IMR-90 (cell line): ENCODE measurements around the gene NRARP. TPM values are rescaled to one million over a fixed set of nuclear protein-coding genes. Genes with fewer than 3 reads are reported as not detected.

Experiments
- ATAC-seq: fragments of 200-7000 bp; cut with Tn5 transposase; 2 replicates; pipeline ENCODE4 v1.9.1; 2020; ENCODE audit warnings: low read depth, mild to moderate bottlenecking, moderate library complexity
- BruUV-seq: library from RNA; stranded (reverse); fragments of 400-500 nt; replicated peaks from 2 replicates; lab custom pipeline; 2021; lab: Mats Ljungman, UMichigan
- CTCF ChIA-PET: fragments of 300-600 bp; formaldehyde crosslinking; extraction: SDS; loops from one replicate; lab custom pipeline; 2021; ENCODE audit warnings: antibody characterized with exemption; lab: Yijun Ruan, JAX
- POLR2A ChIA-PET: fragments of 300-600 bp; sonication (Branson Sonifier 250); formaldehyde crosslinking; loops from one replicate; lab custom pipeline; 2022; ENCODE audit warnings: antibody characterized with exemption; ENCODE audit not compliant: unreplicated experiment; lab: Charles Lee
- DNase-seq: peaks from one replicate; pipeline ENCODE4 v3.0.0; 2013
- H2AFZ ChIP-seq: replicated peaks from 2 replicates; pipeline ENCODE3; 2013; ENCODE audit warnings: low read length, mild to moderate bottlenecking; ENCODE audit not compliant: poor library complexity
- H2AK5ac ChIP-seq: 2 replicates; pipeline ENCODE4 v1.6.1; 2013; ENCODE audit warnings: low read depth, low read length, inconsistent platforms
- H2AK9ac ChIP-seq: replicated peaks from 2 replicates; pipeline ENCODE3; 2013; ENCODE audit warnings: mild to moderate bottlenecking, low read depth, low read length, moderate library complexity; ENCODE audit not compliant: poor library complexity
- H2BK120ac ChIP-seq: 2 replicates; pipeline ENCODE4 v1.6.1; 2013; ENCODE audit warnings: low read depth, low read length, inconsistent platforms
- H2BK15ac ChIP-seq: 3 replicates; pipeline ENCODE4 v1.6.1; 2013; ENCODE audit warnings: low read depth, low read length, inconsistent platforms
- H2BK20ac ChIP-seq: 2 replicates; pipeline ENCODE4 v1.6.1; 2013; ENCODE audit warnings: low read depth, mild to moderate bottlenecking, inconsistent platforms, low read length, moderate library complexity
- H2BK5ac ChIP-seq: 2 replicates; pipeline ENCODE4 v1.6.1; 2013; ENCODE audit warnings: mild to moderate bottlenecking, low read depth, low read length, inconsistent platforms; ENCODE audit not compliant: poor library complexity, severe bottlenecking
- H3K14ac ChIP-seq: replicated peaks from 2 replicates; pipeline ENCODE4 v1.6.1; 2013; ENCODE audit warnings: low read depth, low read length, inconsistent platforms
- H3K18ac ChIP-seq: 2 replicates; pipeline ENCODE4 v1.6.1; 2013; ENCODE audit warnings: low read depth, low read length, control low read depth
- H3K23ac ChIP-seq: 2 replicates; pipeline ENCODE4 v1.6.1; 2013; ENCODE audit warnings: low read depth, low read length, inconsistent platforms
- H3K27ac ChIP-seq: 2 replicates; pipeline ENCODE4 v1.5.1; 2013; ENCODE audit warnings: mild to moderate bottlenecking, control low read depth, low read length; ENCODE audit not compliant: insufficient read depth
- H3K27me3 ChIP-seq: 2 replicates; pipeline ENCODE4 v1.6.1; 2013; ENCODE audit warnings: low read length; ENCODE audit not compliant: control insufficient read depth, insufficient read depth
- H3K36me3 ChIP-seq: 2 replicates; pipeline ENCODE4 v1.6.1; 2013; ENCODE audit warnings: low read length, mixed read lengths; ENCODE audit not compliant: control insufficient read depth, insufficient read depth
- H3K4ac ChIP-seq: 2 replicates; pipeline ENCODE4 v1.6.1; 2013; ENCODE audit warnings: low read depth, low read length, inconsistent platforms
- H3K4me1 ChIP-seq: 2 replicates; pipeline ENCODE4 v1.6.1; 2013; ENCODE audit warnings: low read length, mixed read lengths; ENCODE audit not compliant: control insufficient read depth, insufficient read depth
- H3K4me2 ChIP-seq: 2 replicates; pipeline ENCODE4 v1.6.1; 2013; ENCODE audit warnings: low read depth, mild to moderate bottlenecking, control low read depth, low read length, moderate library complexity
- H3K4me3 ChIP-seq: 2 replicates; pipeline ENCODE4 v1.5.1; 2013; ENCODE audit warnings: low read depth, mild to moderate bottlenecking, control low read depth, low read length, moderate library complexity; ENCODE audit not compliant: insufficient read depth
- H3K56ac ChIP-seq: 2 replicates; pipeline ENCODE4 v1.6.1; 2013; ENCODE audit warnings: low read length, inconsistent platforms; ENCODE audit not compliant: insufficient read depth; ENCODE audit errors: extremely low read depth
- H3K79me1 ChIP-seq, 2 experiments: 2 replicates each; pipeline ENCODE4 v1.6.1; 2013; ENCODE audit warnings: low read length in 2 of 2, inconsistent platforms in 1 of 2, low read depth in 1 of 2
- H3K9ac ChIP-seq: 2 replicates; pipeline ENCODE4 v1.6.1; 2013; ENCODE audit warnings: low read depth, low read length, control low read depth
- H3K9me1 ChIP-seq: 2 replicates; pipeline ENCODE4 v1.6.1; 2013; ENCODE audit warnings: low read length, inconsistent platforms; ENCODE audit not compliant: insufficient read depth
- H3K9me3 ChIP-seq: 2 replicates; pipeline ENCODE4 v1.6.1; 2013; ENCODE audit warnings: low read length; ENCODE audit not compliant: control insufficient read depth, insufficient read depth
- H4K20me1 ChIP-seq: 2 replicates; pipeline ENCODE4 v1.6.1; 2013; ENCODE audit warnings: low read length, inconsistent platforms; ENCODE audit not compliant: insufficient read depth
- H4K5ac ChIP-seq: 2 replicates; pipeline ENCODE4 v1.6.1; 2013; ENCODE audit warnings: mild to moderate bottlenecking, low read depth, low read length, control low read depth
- H4K8ac ChIP-seq, 2 experiments: 2 replicates each; pipeline ENCODE4 v1.6.1; 2013; ENCODE audit warnings: low read depth in 2 of 2, low read length in 2 of 2, control low read depth in 1 of 2, inconsistent platforms in 1 of 2
- H4K91ac ChIP-seq: 2 replicates; pipeline ENCODE4 v1.6.1; 2013; ENCODE audit warnings: low read depth, low read length, inconsistent platforms; ENCODE audit not compliant: insufficient read depth
- FOS ChIP-seq: fragments of 150-350 bp; IDR thresholded peaks from 2 replicates; pipeline ENCODE4 v1.6.1; 2016; ENCODE audit warnings: low read depth, low read length
- NFE2L2 ChIP-seq: fragments of 150-350 bp; IDR thresholded peaks from 2 replicates; pipeline ENCODE4 v1.6.1; 2016; ENCODE audit warnings: low read depth, mild to moderate bottlenecking, low read length
- POLR2A ChIP-seq: IDR thresholded peaks from 2 replicates; pipeline ENCODE4 v1.6.1; 2012; ENCODE audit warnings: mild to moderate bottlenecking, low read depth, low read length
- RFX5 ChIP-seq: IDR thresholded peaks from 2 replicates; pipeline ENCODE4 v1.8.0; 2012; ENCODE audit warnings: low read depth, mild to moderate bottlenecking, low read length, moderate library complexity
- WGBS, 2 experiments: methylation state at CpG; one replicate each; pipeline versions ENCODE4 v1.1.5 to v1.1.7; 2013; ENCODE audit warnings: missing lambda C conversion rate in 2 of 2; ENCODE audit not compliant: insufficient read length in 1 of 2; ENCODE audit errors: extremely low coverage in 2 of 2; 5-methylcytosine and 5-hydroxymethylcytosine counted together
- dilution Hi-C: fragments of 300-500 bp; cut with HindIII; formaldehyde crosslinking; loops from one replicate; pipeline ENCODE4 v1.14.3; 2018; ENCODE audit warnings: low sequenced_read_pairs; ENCODE audit not compliant: unreplicated experiment
- in situ Hi-C: fragments of 300-500 bp; cut with MboI; formaldehyde crosslinking; loops from 3 replicates; pipeline ENCODE4 v1.14.3; 2019; ENCODE audit warnings: low sequenced_read_pairs, inconsistent platforms, mixed read lengths
- intact Hi-C: fragments of 100-400 bp; cut with micrococcal nuclease; formaldehyde crosslinking; loops from 2 replicates; pipeline ENCODE4 v1.10.0; 2022
- polyA plus RNA-seq, 3 experiments: library from polyadenylated mRNA; depleted of rRNA; stranded (reverse); fragments of >200 nt; gene quantifications; 2 replicates each; pipeline ENCODE4 v1.2.3, GENCODE V29; 2012; ENCODE audit warnings: low replicate concordance in 1 of 3
- total RNA-seq: library from RNA; depleted of rRNA; stranded (reverse); fragments of >200 nt; gene quantifications from 2 replicates; pipeline ENCODE4 v1.2.3, GENCODE V29; 2012
- TF ChIP-seq, protein P1 (sequence below): fragments of 150-350 bp; IDR thresholded peaks from 2 replicates; pipeline ENCODE4 v1.6.1; 2016; ENCODE audit warnings: low read depth, mild to moderate bottlenecking, low read length, moderate library complexity, borderline replicate concordance

NRARP gene
- total and polyA plus RNA-seq, 2 of the 4 experiments (the other 2 are of a cell fraction) = 0.15 TPM; not detected in 1

DNA sequence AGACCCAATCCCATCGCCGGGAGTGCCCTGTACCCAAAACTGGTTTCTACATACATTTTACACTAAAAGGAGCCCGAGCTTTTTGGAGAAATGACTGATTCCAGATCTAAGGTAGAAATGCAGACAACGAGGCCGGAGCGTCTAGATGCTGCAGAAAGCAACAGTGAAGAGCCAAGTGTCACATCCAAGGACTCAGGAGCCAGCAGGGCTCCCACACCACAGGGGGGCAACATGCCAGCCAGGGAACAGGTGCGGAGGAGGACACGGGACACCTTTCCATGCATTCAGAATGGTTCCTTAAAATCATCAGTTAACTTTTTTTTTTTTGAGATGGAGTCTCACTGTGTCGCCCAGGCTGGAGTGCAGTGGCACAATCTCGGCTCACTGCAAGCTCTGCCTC lies 23.1 kb upstream of the NRARP start:
- intact Hi-C loops (no loop called here), dilution Hi-C loops (no loop called here), in situ Hi-C loops (no loop called here)
- Histone ChIP-seq H4K20me1 (no peaks in the 10 kb centered on the region), H3K56ac (no peak overlapping the region), H4K8ac (no peak overlapping the region), H2BK15ac (no peak overlapping the region), H3K4me1 (no peaks in the 10 kb centered on the region), H3K27ac (no peak overlapping the region), H4K91ac (no peak overlapping the region), H3K9me3 (no peaks in the 10 kb centered on the region; the same call in 1 of the 2 replicates), H2AFZ (no peak overlapping the region), H4K5ac (no peak overlapping the region), H3K9ac (no peak overlapping the region), H2BK120ac (no peak overlapping the region), H3K27me3 (no peaks in the 10 kb centered on the region; the same call in 1 of the 2 replicates), H3K23ac (no peak overlapping the region), H3K4me2 (no peak overlapping the region), H3K4me3 (no peak overlapping the region), H3K79me1 (no peaks in the 10 kb centered on the region), H3K4ac (no peak overlapping the region), H3K9me1 (no peaks in the 10 kb centered on the region), H2AK5ac (no peak overlapping the region), H2AK9ac (no peak overlapping the region), H2BK20ac (no peak overlapping the region), H3K36me3 (no peaks in the 10 kb centered on the region), H3K14ac (no peak overlapping the region), H2BK5ac (no peak overlapping the region), H3K18ac (no peak overlapping the region)
- ATAC-seq (no peak), DNase-seq (no peak)
- ChIA-PET CTCF (no interaction called here), POLR2A (no interaction called here)
- WGBS, 2 experiments = 79% methylated on average over 2 of the region's 10 CpGs; no CpG with 5 or more reads in 1 of the 2 experiments
- BruUV-seq = no TSS peak
- TF ChIP-seq, protein P1, sequence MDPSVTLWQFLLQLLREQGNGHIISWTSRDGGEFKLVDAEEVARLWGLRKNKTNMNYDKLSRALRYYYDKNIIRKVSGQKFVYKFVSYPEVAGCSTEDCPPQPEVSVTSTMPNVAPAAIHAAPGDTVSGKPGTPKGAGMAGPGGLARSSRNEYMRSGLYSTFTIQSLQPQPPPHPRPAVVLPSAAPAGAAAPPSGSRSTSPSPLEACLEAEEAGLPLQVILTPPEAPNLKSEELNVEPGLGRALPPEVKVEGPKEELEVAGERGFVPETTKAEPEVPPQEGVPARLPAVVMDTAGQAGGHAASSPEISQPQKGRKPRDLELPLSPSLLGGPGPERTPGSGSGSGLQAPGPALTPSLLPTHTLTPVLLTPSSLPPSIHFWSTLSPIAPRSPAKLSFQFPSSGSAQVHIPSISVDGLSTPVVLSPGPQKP = no peak
- TF ChIP-seq FOS (no peak), RFX5 (no peak), NFE2L2 (no peak), POLR2A (no peak)
